ENCODE data around the gene GRIP1.

GRIP1 gene

GRCh38 chr12:66309606-66310005, 369.3 kb downstream of the GRIP1 start:
- no peak overlapping the region for H3K4me3 ChIP-seq (ENCODE audit: low read depth, low read length)
- no peak for TF ChIP-seq CTCF (IDR thresholded peaks at IDR 0.05; ENCODE audit: low read depth, low read length)

GRCh38 chr12:66304296-66304900, 374.5 kb downstream of the GRIP1 start:
- H3K4me3 ChIP-seq (ENCODE audit: low read depth, low read length): no peak overlapping the region
- no peak for TF ChIP-seq CTCF (IDR thresholded peaks at IDR 0.05; ENCODE audit: low read depth, low read length)

- peak overlapping the region; percentile 90 for H3K4me3 ChIP-seq (ENCODE audit: low read depth, low read length)
Observed at GRCh38 chr12:66303316-66303804, 375.5 kb downstream of the GRIP1 start.

GRCh38 chr12:66302827-66303169, 376.1 kb downstream of the GRIP1 start:
- H3K4me3 ChIP-seq (ENCODE audit: low read depth, low read length): peak overlapping the region; percentile 90
- no peak for TF ChIP-seq CTCF (IDR thresholded peaks at IDR 0.05; ENCODE audit: low read depth, low read length)

GRCh38 chr12:66301944-66302826, 376.7 kb downstream of the GRIP1 start, which contains the start of gene HELB:
HELB (plus strand) TSS chr12:66302493; CDS start chr12:66302604, 111 bp downstream.
- peak within 1 kb of the TSS; percentile 90 for H3K4me3 ChIP-seq (ENCODE audit: low read depth, low read length)
- TF ChIP-seq CTCF (IDR thresholded peaks at IDR 0.05; ENCODE audit: low read depth, low read length): no peak

- no peak for TF ChIP-seq CTCF (IDR thresholded peaks at IDR 0.05; ENCODE audit: low read depth, low read length)
- no peak overlapping the region for H3K4me3 ChIP-seq (ENCODE audit: low read depth, low read length)
Observed at GRCh38 chr12:66297923-66298322, 381.0 kb downstream of the GRIP1 start.
